Liver (tissue), 9 donors: Measurements from ENCODE around the gene MFAP3L. TPM values are rescaled to one million over a fixed set of nuclear protein-coding genes. Genes with fewer than 3 reads are reported as not detected.

Experiments
- DNase-seq: peaks from one replicate; pipeline ENCODE4 v3.0.0-alpha.2; 2017; ENCODE audit warnings: low spot score
- H3K27ac ChIP-seq, 2 donors: one replicate each; pipeline ENCODE4 v1.7.0; 2013; ENCODE audit warnings: inconsistent platforms in 2 of 2, low read length in 2 of 2, control low read depth in 1 of 2, low read depth in 1 of 2, mild to moderate bottlenecking in 1 of 2
- H3K27me3 ChIP-seq, 4 donors: one replicate each; pipeline versions ENCODE4 v1.6.1 to v1.7.0; 2013; ENCODE audit warnings: low read length in 3 of 4, inconsistent platforms in 1 of 4, mild to moderate bottlenecking in 1 of 4, moderate library complexity in 1 of 4; ENCODE audit not compliant: control insufficient read depth in 4 of 4, insufficient read depth in 4 of 4
- H3K36me3 ChIP-seq, 4 donors: one replicate each; pipeline versions ENCODE4 v1.6.1 to v1.7.0; 2013; ENCODE audit warnings: low read length in 3 of 4, mild to moderate bottlenecking in 3 of 4, low read depth in 1 of 4, moderate library complexity in 1 of 4; ENCODE audit not compliant: control insufficient read depth in 4 of 4, insufficient read depth in 3 of 4
- H3K4me1 ChIP-seq, 4 donors: one replicate each; pipeline versions ENCODE4 v1.6.1 to v1.7.0; 2013; ENCODE audit warnings: low read length in 3 of 4, mild to moderate bottlenecking in 3 of 4, moderate library complexity in 1 of 4; ENCODE audit not compliant: control insufficient read depth in 4 of 4, insufficient read depth in 4 of 4
- H3K4me3 ChIP-seq, 3 donors: one replicate each; pipeline versions ENCODE4 v1.6.1 to v1.7.0; 2013; ENCODE audit warnings: low read length in 3 of 3, control low read depth in 1 of 3, low read depth in 1 of 3, mild to moderate bottlenecking in 1 of 3
- H3K9ac ChIP-seq, 2 donors: one replicate each; pipeline ENCODE4 v1.7.0; 2013; ENCODE audit warnings: low read length in 2 of 2, mild to moderate bottlenecking in 2 of 2, moderate library complexity in 2 of 2, control low read depth in 1 of 2, low read depth in 1 of 2
- H3K9me3 ChIP-seq, 4 donors: one replicate each; pipeline versions ENCODE4 v1.6.1 to v1.7.0; 2013; ENCODE audit warnings: low read length in 3 of 4; ENCODE audit not compliant: control insufficient read depth in 4 of 4
- EGR1 ChIP-seq, 2 donors: IDR thresholded peaks; 2 replicates each; pipeline ENCODE4 v1.6.1; 2016 to 2018; ENCODE audit warnings: antibody characterized with exemption in 2 of 2, low read depth in 2 of 2
- FOXA1 ChIP-seq: IDR thresholded peaks from 2 replicates; pipeline ENCODE4 v1.6.1; 2016; ENCODE audit warnings: antibody characterized with exemption
- FOXA2 ChIP-seq: IDR thresholded peaks from 2 replicates; pipeline ENCODE4 v1.6.1; 2016; ENCODE audit warnings: antibody characterized with exemption
- GABPA ChIP-seq, 2 donors: IDR thresholded peaks in 1 of 2; conservative IDR thresholded peaks in 1 of 2; 2 replicates each; pipeline ENCODE4 v1.6.1; 2016; ENCODE audit warnings: antibody characterized with exemption in 2 of 2, mild to moderate bottlenecking in 1 of 2, moderate library complexity in 1 of 2
- HNF4A ChIP-seq, 2 donors: conservative IDR thresholded peaks; 2 replicates each; pipeline ENCODE4 v1.6.1; 2016; ENCODE audit warnings: antibody characterized with exemption in 2 of 2, mild to moderate bottlenecking in 2 of 2
- HNF4G ChIP-seq: IDR thresholded peaks from 2 replicates; pipeline ENCODE4 v1.6.1; 2016; ENCODE audit warnings: antibody characterized with exemption
- JUND ChIP-seq, 2 donors: IDR thresholded peaks; 2 replicates each; pipeline ENCODE4 v1.6.1; 2016; ENCODE audit warnings: antibody characterized with exemption in 2 of 2
- NR2F2 ChIP-seq: IDR thresholded peaks from 2 replicates; pipeline ENCODE4 v1.6.1; 2016; ENCODE audit warnings: antibody characterized with exemption
- RAD21 ChIP-seq, 2 donors: IDR thresholded peaks; 2 replicates each; pipeline ENCODE4 v1.6.1; 2016; ENCODE audit warnings: antibody characterized with exemption in 2 of 2, mild to moderate bottlenecking in 2 of 2
- RXRA ChIP-seq, 2 donors: IDR thresholded peaks; 2 replicates each; pipeline ENCODE4 v1.6.1; 2017 to 2018; ENCODE audit warnings: antibody characterized with exemption in 2 of 2, mild to moderate bottlenecking in 1 of 2
- SP1 ChIP-seq: IDR thresholded peaks from 2 replicates; pipeline ENCODE4 v1.6.1; 2018; ENCODE audit warnings: antibody characterized with exemption, mild to moderate bottlenecking
- TAF1 ChIP-seq: conservative IDR thresholded peaks from 2 replicates; pipeline ENCODE4 v1.6.1; 2016; ENCODE audit warnings: antibody characterized with exemption, mild to moderate bottlenecking
- YY1 ChIP-seq: IDR thresholded peaks from 2 replicates; pipeline ENCODE4 v1.6.1; 2016; ENCODE audit warnings: antibody characterized with exemption, mild to moderate bottlenecking
- WGBS: extraction: QIAGEN DNeasy Blood & Tissue Kit; methylation state at CpG from one replicate; pipeline ENCODE4 v1.1.7; 2013; 5-methylcytosine and 5-hydroxymethylcytosine counted together
- polyA plus RNA-seq, 2 donors: library from polyadenylated mRNA; stranded (reverse) in 1 of 2; unstranded in 1 of 2; fragments of 200-250 nt in 1 of 2; fragments of >200 nt in 1 of 2; fragmentation: Nextera tagmentation in 1 of 2; extraction: Ambion mirVana in 1 of 2; gene quantifications; one replicate each; pipeline versions ENCODE4 v1.2.1 to v1.2.3, GENCODE V29; 2013 to 2015
- total RNA-seq, 2 donors: library from RNA; depleted of rRNA; stranded (reverse); fragments of >200 nt; gene quantifications; one replicate each; pipeline ENCODE4 v1.2.3, GENCODE V29; 2014
- TF ChIP-seq, protein P1 (sequence below): IDR thresholded peaks from 2 replicates; pipeline ENCODE4 v1.6.1; 2016; ENCODE audit warnings: antibody characterized with exemption
- TF ChIP-seq, protein P2 (sequence below): IDR thresholded peaks from 2 replicates; pipeline ENCODE4 v1.6.1; 2016; ENCODE audit warnings: antibody characterized with exemption
- TF ChIP-seq, protein P3 (sequence below): IDR thresholded peaks from 2 replicates; pipeline ENCODE4 v1.6.1; 2016; ENCODE audit warnings: antibody characterized with exemption
- TF ChIP-seq, protein P4 (sequence below): fragments of 150-350 bp; IDR thresholded peaks from 2 replicates; pipeline ENCODE4 v1.5.1; 2017; ENCODE audit warnings: improper control_type of control experiment, low read depth, low read length; ENCODE audit not compliant: missing input control
- TF ChIP-seq, protein P5 (sequence below): IDR thresholded peaks from 2 replicates; pipeline ENCODE4 v1.6.1; 2016; ENCODE audit warnings: antibody characterized with exemption, mild to moderate bottlenecking
- donor health status: healthy.
- donor health status: healthy.
- donor health status: healthy.
- donor health status: healthy.
- donor health status: healthy.

The MFAP3L gene
- total and polyA plus RNA-seq, 4 donors = 16.5 to 102 (median 18.5) TPM

DNA sequence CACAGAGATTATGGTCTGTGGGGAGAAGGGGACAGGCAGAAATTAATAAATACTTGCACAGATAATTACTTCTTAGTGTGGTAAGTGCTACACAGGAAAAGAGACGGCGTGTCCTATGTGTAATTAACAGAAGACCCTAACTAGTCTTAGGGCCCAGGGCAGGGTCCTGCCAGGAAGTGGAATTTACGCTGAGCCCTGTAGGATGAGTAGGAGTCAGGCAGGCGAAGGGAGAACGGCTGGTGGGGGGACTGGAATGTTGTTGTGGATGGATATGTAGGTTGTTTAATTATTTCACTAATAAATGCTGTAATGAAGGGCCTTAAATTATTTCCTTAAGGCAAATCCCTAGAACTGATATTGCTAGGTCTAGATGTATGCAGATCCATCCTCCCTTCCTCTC, 26.7 kb upstream of the MFAP3L start:
- H3K27me3 ChIP-seq = no peaks in the 10 kb centered on the region
- no peaks in the 10 kb centered on the region for H3K4me1 ChIP-seq
- no peaks in the 10 kb centered on the region for H3K36me3 ChIP-seq
- 83% methylated on average over 5 of the region's 5 CpGs for WGBS
- no peaks in the 10 kb centered on the region for H3K9me3 ChIP-seq
- no peak overlapping the region for H3K4me3 ChIP-seq
- H3K9ac ChIP-seq = no peak overlapping the region
- no peak for DNase-seq
- TF ChIP-seq RAD21 (IDR thresholded peaks at IDR 0.05) = no peak
- TF ChIP-seq, protein P1, sequence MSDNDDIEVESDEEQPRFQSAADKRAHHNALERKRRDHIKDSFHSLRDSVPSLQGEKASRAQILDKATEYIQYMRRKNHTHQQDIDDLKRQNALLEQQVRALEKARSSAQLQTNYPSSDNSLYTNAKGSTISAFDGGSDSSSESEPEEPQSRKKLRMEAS = no peak
- TF ChIP-seq, protein P2, sequence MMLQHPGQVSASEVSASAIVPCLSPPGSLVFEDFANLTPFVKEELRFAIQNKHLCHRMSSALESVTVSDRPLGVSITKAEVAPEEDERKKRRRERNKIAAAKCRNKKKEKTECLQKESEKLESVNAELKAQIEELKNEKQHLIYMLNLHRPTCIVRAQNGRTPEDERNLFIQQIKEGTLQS = no peak
- H3K27ac ChIP-seq = no peak overlapping the region

DNA sequence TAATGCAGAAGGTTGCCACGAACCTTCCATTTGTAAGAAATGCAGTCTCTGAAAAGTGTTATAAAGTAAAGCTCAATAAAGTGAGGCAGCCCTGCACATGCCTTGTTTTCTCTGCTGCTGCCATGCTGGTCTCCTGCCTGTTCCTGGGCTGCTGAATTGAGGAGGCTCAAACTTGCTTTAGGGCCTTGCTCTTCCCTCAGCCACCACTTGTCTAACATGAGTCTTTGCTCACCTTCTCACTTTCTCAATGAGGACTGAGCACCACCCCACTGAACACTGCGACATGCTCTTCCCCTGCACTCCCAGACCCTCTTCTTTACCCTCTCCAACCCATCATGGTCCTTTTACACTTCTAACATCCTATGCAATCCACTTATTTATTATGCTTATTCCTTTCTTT, 25.2 kb upstream of the MFAP3L start:
- Histone ChIP-seq H3K9ac (no peak overlapping the region), H3K9me3 (no peaks in the 10 kb centered on the region), H3K27me3 (no peaks in the 10 kb centered on the region), H3K4me1 (no peaks in the 10 kb centered on the region), H3K36me3 (no peaks in the 10 kb centered on the region), H3K27ac (no peak overlapping the region), H3K4me3 (no peak overlapping the region)
- TF ChIP-seq RXRA (IDR thresholded peaks at IDR 0.05) (no peak), YY1 (no peak), JUND (IDR thresholded peaks at IDR 0.05) (no peak), FOXA2 (no peak), HNF4G (no peak), TAF1 (no peak), SP1 (no peak), GABPA (IDR thresholded peaks at IDR 0.05 in 1 of 2, conservative IDR thresholded peaks at IDR 0.05 in 1 of 2) (no peak), RAD21 (IDR thresholded peaks at IDR 0.05) (no peak), HNF4A (conservative IDR thresholded peaks at IDR 0.05) (no peak), EGR1 (IDR thresholded peaks at IDR 0.05; ENCODE audit: low read depth in 2 of 2) (no peak), NR2F2 (no peak), FOXA1 (no peak)
- TF ChIP-seq, protein P3, sequence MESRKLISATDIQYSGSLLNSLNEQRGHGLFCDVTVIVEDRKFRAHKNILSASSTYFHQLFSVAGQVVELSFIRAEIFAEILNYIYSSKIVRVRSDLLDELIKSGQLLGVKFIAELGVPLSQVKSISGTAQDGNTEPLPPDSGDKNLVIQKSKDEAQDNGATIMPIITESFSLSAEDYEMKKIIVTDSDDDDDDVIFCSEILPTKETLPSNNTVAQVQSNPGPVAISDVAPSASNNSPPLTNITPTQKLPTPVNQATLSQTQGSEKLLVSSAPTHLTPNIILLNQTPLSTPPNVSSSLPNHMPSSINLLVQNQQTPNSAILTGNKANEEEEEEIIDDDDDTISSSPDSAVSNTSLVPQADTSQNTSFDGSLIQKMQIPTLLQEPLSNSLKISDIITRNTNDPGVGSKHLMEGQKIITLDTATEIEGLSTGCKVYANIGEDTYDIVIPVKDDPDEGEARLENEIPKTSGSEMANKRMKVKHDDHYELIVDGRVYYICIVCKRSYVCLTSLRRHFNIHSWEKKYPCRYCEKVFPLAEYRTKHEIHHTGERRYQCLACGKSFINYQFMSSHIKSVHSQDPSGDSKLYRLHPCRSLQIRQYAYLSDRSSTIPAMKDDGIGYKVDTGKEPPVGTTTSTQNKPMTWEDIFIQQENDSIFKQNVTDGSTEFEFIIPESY = no peak
- TF ChIP-seq, protein P2 = no peak
- TF ChIP-seq, protein P4, sequence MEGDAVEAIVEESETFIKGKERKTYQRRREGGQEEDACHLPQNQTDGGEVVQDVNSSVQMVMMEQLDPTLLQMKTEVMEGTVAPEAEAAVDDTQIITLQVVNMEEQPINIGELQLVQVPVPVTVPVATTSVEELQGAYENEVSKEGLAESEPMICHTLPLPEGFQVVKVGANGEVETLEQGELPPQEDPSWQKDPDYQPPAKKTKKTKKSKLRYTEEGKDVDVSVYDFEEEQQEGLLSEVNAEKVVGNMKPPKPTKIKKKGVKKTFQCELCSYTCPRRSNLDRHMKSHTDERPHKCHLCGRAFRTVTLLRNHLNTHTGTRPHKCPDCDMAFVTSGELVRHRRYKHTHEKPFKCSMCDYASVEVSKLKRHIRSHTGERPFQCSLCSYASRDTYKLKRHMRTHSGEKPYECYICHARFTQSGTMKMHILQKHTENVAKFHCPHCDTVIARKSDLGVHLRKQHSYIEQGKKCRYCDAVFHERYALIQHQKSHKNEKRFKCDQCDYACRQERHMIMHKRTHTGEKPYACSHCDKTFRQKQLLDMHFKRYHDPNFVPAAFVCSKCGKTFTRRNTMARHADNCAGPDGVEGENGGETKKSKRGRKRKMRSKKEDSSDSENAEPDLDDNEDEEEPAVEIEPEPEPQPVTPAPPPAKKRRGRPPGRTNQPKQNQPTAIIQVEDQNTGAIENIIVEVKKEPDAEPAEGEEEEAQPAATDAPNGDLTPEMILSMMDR = no peak
- TF ChIP-seq, protein P1 = no peak
- TF ChIP-seq, protein P5, sequence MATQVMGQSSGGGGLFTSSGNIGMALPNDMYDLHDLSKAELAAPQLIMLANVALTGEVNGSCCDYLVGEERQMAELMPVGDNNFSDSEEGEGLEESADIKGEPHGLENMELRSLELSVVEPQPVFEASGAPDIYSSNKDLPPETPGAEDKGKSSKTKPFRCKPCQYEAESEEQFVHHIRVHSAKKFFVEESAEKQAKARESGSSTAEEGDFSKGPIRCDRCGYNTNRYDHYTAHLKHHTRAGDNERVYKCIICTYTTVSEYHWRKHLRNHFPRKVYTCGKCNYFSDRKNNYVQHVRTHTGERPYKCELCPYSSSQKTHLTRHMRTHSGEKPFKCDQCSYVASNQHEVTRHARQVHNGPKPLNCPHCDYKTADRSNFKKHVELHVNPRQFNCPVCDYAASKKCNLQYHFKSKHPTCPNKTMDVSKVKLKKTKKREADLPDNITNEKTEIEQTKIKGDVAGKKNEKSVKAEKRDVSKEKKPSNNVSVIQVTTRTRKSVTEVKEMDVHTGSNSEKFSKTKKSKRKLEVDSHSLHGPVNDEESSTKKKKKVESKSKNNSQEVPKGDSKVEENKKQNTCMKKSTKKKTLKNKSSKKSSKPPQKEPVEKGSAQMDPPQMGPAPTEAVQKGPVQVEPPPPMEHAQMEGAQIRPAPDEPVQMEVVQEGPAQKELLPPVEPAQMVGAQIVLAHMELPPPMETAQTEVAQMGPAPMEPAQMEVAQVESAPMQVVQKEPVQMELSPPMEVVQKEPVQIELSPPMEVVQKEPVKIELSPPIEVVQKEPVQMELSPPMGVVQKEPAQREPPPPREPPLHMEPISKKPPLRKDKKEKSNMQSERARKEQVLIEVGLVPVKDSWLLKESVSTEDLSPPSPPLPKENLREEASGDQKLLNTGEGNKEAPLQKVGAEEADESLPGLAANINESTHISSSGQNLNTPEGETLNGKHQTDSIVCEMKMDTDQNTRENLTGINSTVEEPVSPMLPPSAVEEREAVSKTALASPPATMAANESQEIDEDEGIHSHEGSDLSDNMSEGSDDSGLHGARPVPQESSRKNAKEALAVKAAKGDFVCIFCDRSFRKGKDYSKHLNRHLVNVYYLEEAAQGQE = no peak
- DNase-seq = no peak
- 94% methylated on average over 2 of the region's 2 CpGs for WGBS
